CD4-positive, alpha-beta T cell treated with Interleukin-15 for 1 hour (primary cell): ENCODE results near the gene GUCY1A2.

Experiments used
- DNase-seq: peaks from one replicate; pipeline ENCODE4 v3.0.0-alpha.2; 2020

The GUCY1A2 gene

DNA sequence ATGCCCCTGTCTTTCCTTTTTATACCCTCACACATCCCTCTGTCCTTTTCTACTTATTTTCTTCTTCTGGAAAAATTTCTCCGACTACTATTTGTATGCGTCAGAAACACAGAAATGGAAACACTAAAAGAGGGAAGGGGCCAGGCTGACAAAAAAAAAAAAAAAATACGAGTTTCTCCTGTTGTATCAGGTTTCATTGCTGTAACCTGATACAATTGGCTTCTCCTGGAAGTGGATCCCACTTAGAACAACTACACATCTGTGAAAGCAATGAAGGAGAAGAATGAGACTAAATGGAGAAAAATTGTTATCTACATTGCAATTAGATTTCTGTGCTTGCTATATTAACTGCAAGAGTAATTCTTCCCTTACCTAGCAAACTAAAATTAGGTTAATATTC, 393.9 kb downstream of the GUCY1A2 start:
- DNase-seq = no peak
